K562 (cell line): ENCODE data around the gene BBX. TPM values are rescaled to one million over a fixed set of nuclear protein-coding genes. Genes with fewer than 3 reads are reported as not detected.

Source experiments
- FOXK1 ChIP-seq: sonication (generic); formaldehyde crosslinking; IDR thresholded peaks from 2 replicates; pipeline ENCODE4 v1.8.0; 2022; ENCODE audit warnings: missing genetic modification reagents, mild to moderate bottlenecking, borderline replicate concordance
- HEY1 ChIP-seq: fragments of 250-450 bp; sonication (Bioruptor Pico); IDR thresholded peaks from 2 replicates; pipeline ENCODE4 v1.5.0; 2020; ENCODE audit warnings: mild to moderate bottlenecking, moderate library complexity, borderline replicate concordance
- KLF13 ChIP-seq: fragments of 450-650 bp; IDR thresholded peaks from 2 replicates; pipeline ENCODE4 v1.6.1; 2016; ENCODE audit warnings: missing genetic modification characterization, low read depth, mild to moderate bottlenecking, missing compliant biosample characterization, moderate library complexity, borderline replicate concordance
- MEF2A ChIP-seq: IDR thresholded peaks from 2 replicates; pipeline ENCODE4 v1.6.1; 2011; ENCODE audit warnings: low read depth, mild to moderate bottlenecking, low read length, moderate library complexity; ENCODE audit not compliant: control insufficient read depth
- MXI1 ChIP-seq: IDR thresholded peaks from 2 replicates; pipeline ENCODE4 v1.6.1; 2011; ENCODE audit warnings: low read depth, mild to moderate bottlenecking, improper control_type of control experiment, low read length
- polyA plus RNA-seq, 8 experiments: library from polyadenylated mRNA; depleted of rRNA in 4 of 8; stranded (reverse) in 5 of 8; unstranded in 3 of 8; fragments of >200 nt; fragmentation: Nextera tagmentation in 2 of 8; fragmentation: Illumina TruSeq in 1 of 8; extraction: Ambion mirVana in 2 of 8; extraction: Trizol in 1 of 8; gene quantifications; 2 replicates each; pipeline versions ENCODE4 v1.2.1 to v1.2.3, GENCODE V29; 2011 to 2014; ENCODE audit warnings: inconsistent platforms in 1 of 8, missing spikeins in 1 of 8
- total RNA-seq, 7 experiments: library from RNA; depleted of rRNA in 6 of 7; stranded (reverse); fragments of >200 nt in 6 of 7; fragmentation: Illumina TruSeq in 2 of 7; extraction: Trizol in 2 of 7; gene quantifications; 2 replicates each; pipeline versions ENCODE4 v1.2.1 to v1.2.3, GENCODE V29; 2011 to 2021; ENCODE audit warnings: low replicate concordance in 1 of 7
- TF ChIP-seq, protein P1 (sequence below): sonication (generic); formaldehyde crosslinking; IDR thresholded peaks from 2 replicates; pipeline ENCODE4 v1.8.0; 2023; ENCODE audit warnings: missing genetic modification reagents, mild to moderate bottlenecking, borderline replicate concordance
- TF ChIP-seq, protein P2 (sequence below): fragments of 450-650 bp; IDR thresholded peaks from 2 replicates; pipeline ENCODE4 v1.6.1; 2017; ENCODE audit warnings: antibody characterized with exemption, mild to moderate bottlenecking

Gene BBX
- total and polyA plus RNA-seq, 9 of the 15 experiments (the other 6 are each of a cell fraction or from before 2014, with no cell fraction given): 4.9 to 19.5 (median 11.8) TPM

DNA sequence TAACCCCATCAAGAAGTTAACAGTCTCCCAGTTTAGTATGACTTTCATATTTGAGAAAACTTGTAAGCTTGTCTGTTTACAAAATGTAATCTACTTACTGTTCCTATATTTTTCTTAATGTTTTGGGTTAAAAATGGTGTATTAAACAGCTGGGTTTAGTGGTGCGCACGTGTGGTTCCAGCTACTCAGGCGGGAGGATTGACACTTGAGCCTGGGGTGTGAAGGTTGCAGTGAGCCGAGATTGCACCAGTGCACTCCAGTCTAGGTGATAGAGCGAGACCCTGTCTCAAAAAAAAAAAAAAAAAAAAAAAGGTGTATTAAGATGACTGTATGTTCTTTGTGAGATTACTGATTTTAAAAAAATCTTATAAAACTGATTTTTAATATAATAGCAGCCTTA lies 69.3 kb downstream of the BBX start (continued):
- TF ChIP-seq, protein P1, sequence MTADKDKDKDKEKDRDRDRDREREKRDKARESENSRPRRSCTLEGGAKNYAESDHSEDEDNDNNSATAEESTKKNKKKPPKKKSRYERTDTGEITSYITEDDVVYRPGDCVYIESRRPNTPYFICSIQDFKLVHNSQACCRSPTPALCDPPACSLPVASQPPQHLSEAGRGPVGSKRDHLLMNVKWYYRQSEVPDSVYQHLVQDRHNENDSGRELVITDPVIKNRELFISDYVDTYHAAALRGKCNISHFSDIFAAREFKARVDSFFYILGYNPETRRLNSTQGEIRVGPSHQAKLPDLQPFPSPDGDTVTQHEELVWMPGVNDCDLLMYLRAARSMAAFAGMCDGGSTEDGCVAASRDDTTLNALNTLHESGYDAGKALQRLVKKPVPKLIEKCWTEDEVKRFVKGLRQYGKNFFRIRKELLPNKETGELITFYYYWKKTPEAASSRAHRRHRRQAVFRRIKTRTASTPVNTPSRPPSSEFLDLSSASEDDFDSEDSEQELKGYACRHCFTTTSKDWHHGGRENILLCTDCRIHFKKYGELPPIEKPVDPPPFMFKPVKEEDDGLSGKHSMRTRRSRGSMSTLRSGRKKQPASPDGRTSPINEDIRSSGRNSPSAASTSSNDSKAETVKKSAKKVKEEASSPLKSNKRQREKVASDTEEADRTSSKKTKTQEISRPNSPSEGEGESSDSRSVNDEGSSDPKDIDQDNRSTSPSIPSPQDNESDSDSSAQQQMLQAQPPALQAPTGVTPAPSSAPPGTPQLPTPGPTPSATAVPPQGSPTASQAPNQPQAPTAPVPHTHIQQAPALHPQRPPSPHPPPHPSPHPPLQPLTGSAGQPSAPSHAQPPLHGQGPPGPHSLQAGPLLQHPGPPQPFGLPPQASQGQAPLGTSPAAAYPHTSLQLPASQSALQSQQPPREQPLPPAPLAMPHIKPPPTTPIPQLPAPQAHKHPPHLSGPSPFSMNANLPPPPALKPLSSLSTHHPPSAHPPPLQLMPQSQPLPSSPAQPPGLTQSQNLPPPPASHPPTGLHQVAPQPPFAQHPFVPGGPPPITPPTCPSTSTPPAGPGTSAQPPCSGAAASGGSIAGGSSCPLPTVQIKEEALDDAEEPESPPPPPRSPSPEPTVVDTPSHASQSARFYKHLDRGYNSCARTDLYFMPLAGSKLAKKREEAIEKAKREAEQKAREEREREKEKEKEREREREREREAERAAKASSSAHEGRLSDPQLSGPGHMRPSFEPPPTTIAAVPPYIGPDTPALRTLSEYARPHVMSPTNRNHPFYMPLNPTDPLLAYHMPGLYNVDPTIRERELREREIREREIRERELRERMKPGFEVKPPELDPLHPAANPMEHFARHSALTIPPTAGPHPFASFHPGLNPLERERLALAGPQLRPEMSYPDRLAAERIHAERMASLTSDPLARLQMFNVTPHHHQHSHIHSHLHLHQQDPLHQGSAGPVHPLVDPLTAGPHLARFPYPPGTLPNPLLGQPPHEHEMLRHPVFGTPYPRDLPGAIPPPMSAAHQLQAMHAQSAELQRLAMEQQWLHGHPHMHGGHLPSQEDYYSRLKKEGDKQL (CRISPR knock-in tag): no peak
- TF ChIP-seq FOXK1 (CRISPR knock-in tag) (no peak), KLF13 (tag) (no peak), MEF2A (no peak), HEY1 (CRISPR knock-in tag) (no peak), MXI1 (no peak)
- TF ChIP-seq, protein P2, sequence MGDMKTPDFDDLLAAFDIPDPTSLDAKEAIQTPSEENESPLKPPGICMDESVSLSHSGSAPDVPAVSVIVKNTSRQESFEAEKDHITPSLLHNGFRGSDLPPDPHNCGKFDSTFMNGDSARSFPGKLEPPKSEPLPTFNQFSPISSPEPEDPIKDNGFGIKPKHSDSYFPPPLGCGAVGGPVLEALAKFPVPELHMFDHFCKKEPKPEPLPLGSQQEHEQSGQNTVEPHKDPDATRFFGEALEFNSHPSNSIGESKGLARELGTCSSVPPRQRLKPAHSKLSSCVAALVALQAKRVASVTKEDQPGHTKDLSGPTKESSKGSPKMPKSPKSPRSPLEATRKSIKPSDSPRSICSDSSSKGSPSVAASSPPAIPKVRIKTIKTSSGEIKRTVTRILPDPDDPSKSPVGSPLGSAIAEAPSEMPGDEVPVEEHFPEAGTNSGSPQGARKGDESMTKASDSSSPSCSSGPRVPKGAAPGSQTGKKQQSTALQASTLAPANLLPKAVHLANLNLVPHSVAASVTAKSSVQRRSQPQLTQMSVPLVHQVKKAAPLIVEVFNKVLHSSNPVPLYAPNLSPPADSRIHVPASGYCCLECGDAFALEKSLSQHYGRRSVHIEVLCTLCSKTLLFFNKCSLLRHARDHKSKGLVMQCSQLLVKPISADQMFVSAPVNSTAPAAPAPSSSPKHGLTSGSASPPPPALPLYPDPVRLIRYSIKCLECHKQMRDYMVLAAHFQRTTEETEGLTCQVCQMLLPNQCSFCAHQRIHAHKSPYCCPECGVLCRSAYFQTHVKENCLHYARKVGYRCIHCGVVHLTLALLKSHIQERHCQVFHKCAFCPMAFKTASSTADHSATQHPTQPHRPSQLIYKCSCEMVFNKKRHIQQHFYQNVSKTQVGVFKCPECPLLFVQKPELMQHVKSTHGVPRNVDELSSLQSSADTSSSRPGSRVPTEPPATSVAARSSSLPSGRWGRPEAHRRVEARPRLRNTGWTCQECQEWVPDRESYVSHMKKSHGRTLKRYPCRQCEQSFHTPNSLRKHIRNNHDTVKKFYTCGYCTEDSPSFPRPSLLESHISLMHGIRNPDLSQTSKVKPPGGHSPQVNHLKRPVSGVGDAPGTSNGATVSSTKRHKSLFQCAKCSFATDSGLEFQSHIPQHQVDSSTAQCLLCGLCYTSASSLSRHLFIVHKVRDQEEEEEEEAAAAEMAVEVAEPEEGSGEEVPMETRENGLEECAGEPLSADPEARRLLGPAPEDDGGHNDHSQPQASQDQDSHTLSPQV: no peak
